Right atrium auricular region (tissue), 2 donors: Measurements from ENCODE around the gene NLK. TPM values are rescaled to one million over a fixed set of nuclear protein-coding genes. Genes with fewer than 3 reads are reported as not detected.
"Not testable (repeated sequence)": the region's sequence is repeated elsewhere in the genome, so short reads cannot be mapped to it uniquely, and the experiment has no call there.

Experiments used
- DNase-seq: peaks from one replicate; pipeline ENCODE4 v3.0.0-alpha.2; 2019; ENCODE audit warnings: low spot score
- H3K27ac ChIP-seq, 2 donors: fragments of 200-600 bp; sonication (generic); 1 replicate in 1 of 2; 2 replicates in 1 of 2; pipeline ENCODE4 v1.5.1; 2016 to 2019
- H3K27me3 ChIP-seq, 2 donors: fragments of 200-600 bp; sonication (generic); one replicate each; pipeline versions ENCODE4 v1.5.1 to v1.6.0; 2017 to 2019
- H3K36me3 ChIP-seq: fragments of 200-600 bp; sonication (generic); one replicate; pipeline ENCODE4 v1.5.1; 2016
- H3K4me1 ChIP-seq, 2 donors: fragments of 200-600 bp; sonication (generic); one replicate each; pipeline versions ENCODE4 v1.5.1 to v1.6.0; 2017 to 2019
- H3K4me3 ChIP-seq, 2 donors: fragments of 200-600 bp; sonication (generic); 1 replicate in 1 of 2; 2 replicates in 1 of 2; pipeline ENCODE4 v1.5.1; 2017 to 2019; ENCODE audit warnings: mild to moderate bottlenecking in 1 of 2, moderate library complexity in 1 of 2
- H3K9me3 ChIP-seq, 2 donors: fragments of 200-600 bp; sonication (generic); one replicate each; pipeline ENCODE4 v1.5.1; 2019
- CTCF ChIP-seq, 2 donors: fragments of 200-600 bp; sonication (generic); IDR thresholded peaks; one replicate each; pipeline ENCODE4 v1.5.1; 2019; ENCODE audit warnings: antibody characterized with exemption in 2 of 2
- total RNA-seq, 2 donors: library from RNA; depleted of rRNA; stranded (reverse); fragments of >200 nt; gene quantifications; one replicate each; pipeline ENCODE4 v1.1.0, GENCODE V29; 2016

Gene NLK
- total RNA-seq, 2 donors from 2014 or later = 17.9 to 19.4 TPM

GRCh38 chr17:28228109-28228840 lies 185.8 kb downstream of the NLK start:
- no peak for DNase-seq
- H3K4me3 ChIP-seq = peak overlapping the region in 1 of 2 donors; percentile 38
- no peaks in the 10 kb centered on the region for H3K36me3 ChIP-seq
- H3K4me1 ChIP-seq = peaks cover 0 to 13% of the 10 kb centered on the region in 2 donors
- TF ChIP-seq CTCF (IDR thresholded peaks at IDR 0.05) = no peak
- H3K27ac ChIP-seq = no peak overlapping the region
- H3K27me3 ChIP-seq = peaks cover 0 to 24% of the 10 kb centered on the region in 2 donors
- no peaks in the 10 kb centered on the region for H3K9me3 ChIP-seq

- Histone ChIP-seq H3K4me3 (no peak overlapping the region), H3K9me3 (no peaks in the 10 kb centered on the region), H3K4me1 (peaks cover 0 to 13% of the 10 kb centered on the region in 2 donors), H3K27me3 (peaks cover 0 to 24% of the 10 kb centered on the region in 2 donors), H3K36me3 (no peaks in the 10 kb centered on the region), H3K27ac (no peak overlapping the region)
- no peak for DNase-seq
- TF ChIP-seq CTCF (IDR thresholded peaks at IDR 0.05) = no peak
Observed at GRCh38 chr17:28228986-28229729, 186.7 kb downstream of the NLK start.

DNA sequence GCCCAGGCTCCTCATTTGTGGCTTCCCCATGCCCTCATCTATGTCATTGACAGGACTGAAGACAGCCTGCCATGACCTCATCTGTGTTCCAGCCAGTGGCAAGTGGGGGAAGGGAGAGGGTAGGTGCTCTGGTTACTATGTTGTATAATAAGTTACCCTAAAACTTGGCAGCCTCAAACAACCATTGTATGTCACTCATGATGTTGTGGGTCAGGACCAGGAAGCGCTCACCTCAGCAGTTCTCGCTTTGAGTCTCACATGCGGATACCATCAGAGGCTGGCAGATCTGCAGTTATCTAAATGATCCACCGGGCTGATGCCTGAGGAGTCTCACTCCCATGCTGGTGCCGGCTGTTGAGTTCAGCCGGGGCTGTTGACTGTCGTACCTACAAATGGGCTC lies 187.5 kb downstream of the NLK start:
- no peak for DNase-seq
- no peak overlapping the region for H3K4me3 ChIP-seq
- H3K27me3 ChIP-seq = peaks cover 0 to 24% of the 10 kb centered on the region in 2 donors
- no peak overlapping the region for H3K27ac ChIP-seq
- TF ChIP-seq CTCF (IDR thresholded peaks at IDR 0.05) = no peak
- no peaks in the 10 kb centered on the region for H3K9me3 ChIP-seq
- peaks cover 0 to 13% of the 10 kb centered on the region in 2 donors for H3K4me1 ChIP-seq
- no peaks in the 10 kb centered on the region for H3K36me3 ChIP-seq

- not testable (repeated sequence) for DNase-seq, H3K36me3 ChIP-seq, H3K4me3 ChIP-seq, H3K27ac ChIP-seq, H3K9me3 ChIP-seq
- H3K4me1 ChIP-seq = peaks cover 0 to 13% of the 10 kb centered on the region in 2 donors
- H3K27me3 ChIP-seq = peaks cover 0 to 24% of the 10 kb centered on the region in 2 donors
Observed at GRCh38 chr17:28230607-28231006, 188.1 kb downstream of the NLK start.

DNA sequence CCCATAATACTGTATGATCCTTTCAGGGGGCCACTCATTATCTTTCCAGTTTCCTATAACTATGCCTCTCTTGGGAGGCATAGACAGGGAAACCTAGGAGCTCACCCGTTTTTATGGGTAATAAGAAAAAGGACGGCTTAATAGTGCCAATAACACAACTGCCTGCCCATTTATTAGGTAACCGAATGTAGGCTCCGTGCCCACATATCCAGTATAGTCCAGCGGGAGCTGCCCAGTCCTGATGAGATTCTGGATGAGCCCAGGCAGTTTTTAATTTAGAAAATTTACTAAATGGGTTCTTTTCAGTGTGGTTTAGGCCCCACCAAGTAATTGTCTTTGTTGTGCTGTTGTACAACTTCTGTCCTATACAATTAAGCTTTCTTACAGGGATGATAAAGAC lies 189.1 kb downstream of the NLK start:
- DNase-seq, H3K4me3 ChIP-seq, H3K27ac ChIP-seq, H3K9me3 ChIP-seq, H3K36me3 ChIP-seq: not testable (repeated sequence)
- H3K4me1 ChIP-seq = peaks cover 0 to 13% of the 10 kb centered on the region in 2 donors
- peaks cover 0 to 24% of the 10 kb centered on the region in 2 donors for H3K27me3 ChIP-seq

DNA sequence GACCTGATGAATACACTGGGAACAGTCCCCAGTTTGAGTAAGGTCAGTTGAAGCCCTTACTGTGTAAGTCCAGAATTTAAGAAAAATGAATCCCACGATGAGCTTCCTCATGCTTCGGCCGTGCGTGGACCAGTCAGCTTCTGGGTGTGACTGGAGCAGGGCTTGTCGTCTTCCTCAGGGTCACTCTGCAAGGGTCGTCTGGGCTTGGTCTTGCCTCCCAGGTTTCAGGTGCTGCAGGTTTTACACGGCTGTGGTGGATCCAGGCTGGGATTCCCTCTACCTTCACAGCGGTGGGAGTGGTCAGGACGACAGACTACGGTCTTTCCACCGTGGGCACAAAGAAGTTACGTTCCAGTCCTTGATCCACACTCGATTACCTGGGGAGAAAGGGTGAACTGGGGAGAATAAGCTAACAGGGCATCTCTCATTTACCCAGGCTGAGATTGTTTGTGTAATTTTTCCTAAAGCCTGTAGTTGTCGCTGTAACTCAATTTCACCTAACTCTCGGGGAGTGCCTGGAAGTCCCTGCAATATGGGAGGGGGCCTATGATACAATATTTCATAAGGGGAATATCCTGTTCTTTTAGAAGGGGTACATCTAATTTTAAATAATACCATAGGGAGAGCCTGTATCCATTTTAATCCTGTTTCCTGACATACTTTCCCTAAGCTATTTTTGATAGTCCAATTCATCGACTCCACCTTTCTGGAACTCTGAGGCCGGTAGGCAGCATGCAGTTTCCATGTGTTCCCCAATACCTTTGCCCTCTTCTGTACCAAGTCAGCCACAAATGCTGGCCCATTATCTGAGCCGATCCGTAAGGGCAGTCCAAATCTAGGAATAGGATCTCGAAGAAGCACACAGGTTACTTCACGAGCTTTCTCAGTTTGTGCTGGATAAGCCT lies 190.7 kb downstream of the NLK start:
- peaks cover 0 to 13% of the 10 kb centered on the region in 2 donors for H3K27me3 ChIP-seq
- TF ChIP-seq CTCF (IDR thresholded peaks at IDR 0.05) = peak; percentile 29 to 59
- not testable (repeated sequence) for H3K4me1 ChIP-seq, H3K9me3 ChIP-seq, H3K36me3 ChIP-seq, H3K27ac ChIP-seq, DNase-seq, H3K4me3 ChIP-seq

DNA sequence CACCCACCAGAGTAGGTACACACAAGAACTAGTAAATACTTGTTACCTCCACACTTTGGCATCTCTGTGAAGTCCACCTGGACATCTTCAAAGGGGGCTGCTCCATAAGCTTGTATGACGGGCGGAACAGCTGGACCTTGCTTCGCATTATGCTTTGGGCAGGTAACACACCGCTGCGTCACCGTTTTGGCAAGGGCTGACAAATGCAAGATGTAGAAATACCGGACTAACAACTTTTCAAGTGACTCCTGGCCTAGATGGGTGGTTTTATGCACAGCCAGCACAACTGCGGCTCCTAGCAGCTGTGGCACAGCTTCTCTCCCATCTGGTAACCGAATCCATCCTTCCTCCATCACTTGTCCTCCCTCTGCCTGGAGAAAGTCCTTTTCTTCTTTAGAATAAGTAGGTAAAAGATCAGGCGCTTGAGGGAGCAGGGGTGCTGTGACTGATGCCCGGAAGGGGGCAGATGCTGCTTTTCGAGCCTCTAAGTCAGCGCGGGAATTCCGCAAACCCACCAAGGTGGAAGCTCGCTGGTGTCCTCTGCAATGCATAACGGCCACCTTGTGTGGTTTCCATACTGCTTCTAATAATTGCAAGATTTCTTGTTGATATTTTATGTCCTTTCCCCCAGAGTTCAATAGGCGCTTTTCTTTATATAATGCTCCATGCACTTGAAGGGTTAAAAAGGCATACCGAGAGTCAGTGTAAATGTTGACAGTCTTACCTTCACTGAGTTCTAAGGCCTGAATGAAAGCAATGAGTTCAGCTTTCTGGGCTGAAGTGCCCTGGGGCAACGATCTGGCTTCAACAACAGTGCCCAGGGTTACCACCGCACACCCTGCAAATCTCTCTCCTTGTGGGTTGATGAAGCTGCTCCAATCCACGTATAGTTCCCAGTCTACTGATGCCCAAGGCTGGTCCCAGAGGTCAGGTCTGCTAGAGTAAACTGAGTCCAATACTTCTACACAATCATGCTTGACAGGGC lies 191.7 kb downstream of the NLK start:
- not testable (repeated sequence) for H3K27me3 ChIP-seq, H3K36me3 ChIP-seq, DNase-seq, H3K4me1 ChIP-seq, H3K27ac ChIP-seq, H3K9me3 ChIP-seq, H3K4me3 ChIP-seq

DNA sequence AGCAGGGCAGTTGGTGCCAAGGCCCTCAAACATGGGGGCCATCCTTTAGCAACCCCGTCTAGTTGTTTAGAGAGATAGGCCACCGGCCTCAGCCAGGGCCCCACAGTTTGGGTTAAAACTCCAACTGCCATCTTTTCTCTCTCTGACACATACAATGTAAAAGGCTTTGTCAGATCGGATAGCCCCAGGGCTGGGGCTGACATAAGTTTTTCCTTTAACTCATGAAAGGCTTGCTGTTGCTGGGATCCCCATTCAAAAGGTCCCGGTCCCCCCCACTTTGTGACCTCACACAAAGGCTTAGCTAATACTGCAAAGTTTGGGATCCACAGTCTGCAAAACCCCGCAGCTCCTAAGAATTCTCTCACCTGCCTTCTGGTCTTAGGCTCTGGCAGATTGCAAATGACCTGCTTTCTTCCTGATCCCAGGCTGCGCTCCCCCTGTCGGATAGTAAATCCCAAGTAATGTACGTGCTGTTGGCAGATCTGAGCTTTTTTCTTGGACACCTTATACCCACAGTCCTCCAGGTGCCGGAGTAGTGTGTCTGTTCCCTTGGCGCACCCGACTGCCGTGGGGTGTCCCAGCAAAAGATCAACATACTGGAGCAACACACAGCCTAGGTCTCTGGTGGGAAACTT lies 192.7 kb downstream of the NLK start:
- H3K36me3 ChIP-seq, H3K27ac ChIP-seq, H3K9me3 ChIP-seq, H3K27me3 ChIP-seq, DNase-seq, H3K4me3 ChIP-seq, H3K4me1 ChIP-seq: not testable (repeated sequence)
